ENCODE results near the gene TMPRSS11E.

The TMPRSS11E gene

DNA sequence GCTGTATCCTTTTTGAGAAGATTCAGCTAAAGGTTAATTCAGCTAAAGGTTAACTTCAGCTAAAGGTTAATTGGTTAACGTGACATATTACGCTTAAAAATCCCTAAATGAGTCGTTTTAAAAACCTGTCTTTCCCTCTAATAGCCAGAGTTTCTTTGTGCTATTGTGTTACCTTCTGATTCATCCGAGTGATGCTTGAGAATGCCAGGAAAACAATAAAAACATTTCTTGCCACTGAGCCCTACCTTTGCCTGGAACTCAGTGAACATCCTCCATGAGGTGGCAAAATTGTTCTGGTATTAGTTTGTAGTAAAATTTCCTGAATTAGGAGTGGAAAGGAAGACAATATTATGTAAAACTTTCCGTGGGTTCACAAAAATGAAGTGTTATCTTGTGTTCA, 13.7 kb upstream of the TMPRSS11E start:
- ATAC-seq, result no peak
- H3K4me3 Mint-ChIP-seq, result no peak overlapping the region
- no peaks in the 10 kb centered on the region for H3K9me3 Mint-ChIP-seq

DNA sequence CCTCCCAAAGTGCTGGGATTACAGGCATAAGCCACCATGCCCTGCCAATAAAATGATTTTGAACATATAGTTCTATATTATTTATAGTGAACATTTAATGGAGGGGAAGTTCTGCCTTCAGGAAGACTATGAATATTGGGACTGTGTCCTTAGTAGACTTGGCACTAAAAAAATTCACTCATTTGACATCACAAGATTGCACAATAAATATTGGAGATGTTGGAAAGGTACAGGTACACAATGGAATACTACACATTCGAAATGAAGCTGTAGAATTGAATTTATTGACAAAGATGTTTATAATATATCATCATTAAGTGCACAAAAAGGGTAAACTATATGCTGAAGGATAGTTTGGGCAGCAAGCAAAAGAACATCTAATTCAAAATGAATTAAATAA, 13.0 kb upstream of the TMPRSS11E start:
- no peaks in the 10 kb centered on the region for H3K36me3 Mint-ChIP-seq
- no peaks in the 10 kb centered on the region for H3K27me3 Mint-ChIP-seq
- no peak for ATAC-seq
- H3K9me3 Mint-ChIP-seq, result no peaks in the 10 kb centered on the region
- peaks cover 14% of the 10 kb centered on the region for H3K4me1 Mint-ChIP-seq
- H3K27ac Mint-ChIP-seq, result no peak overlapping the region
- no peak overlapping the region for H3K4me3 Mint-ChIP-seq

More for the DNA sequence above, 13.7 kb upstream of the TMPRSS11E start:
- Mint-ChIP-seq H3K27ac (no peak overlapping the region), H3K36me3 (no peaks in the 10 kb centered on the region), H3K4me1 (peaks cover 14% of the 10 kb centered on the region), H3K27me3 (no peaks in the 10 kb centered on the region)

DNA sequence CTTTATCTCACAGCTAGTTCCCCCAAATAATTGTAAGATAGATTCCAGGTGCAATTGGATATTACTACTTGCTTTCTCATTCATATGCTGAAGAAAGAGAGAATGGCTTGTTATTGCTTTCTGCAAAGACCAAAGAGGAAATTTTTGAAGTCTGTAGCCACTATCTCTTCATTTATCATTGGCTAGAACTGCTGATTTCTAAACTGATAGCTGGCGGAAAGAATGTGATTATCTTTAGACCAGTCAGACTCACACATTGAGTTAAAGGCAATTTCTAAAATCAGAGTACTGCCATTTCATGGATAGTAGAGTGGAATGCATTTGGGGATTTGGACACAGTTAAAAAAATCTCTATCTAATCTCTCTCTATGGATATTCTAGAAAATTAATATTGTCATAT, 12.4 kb upstream of the TMPRSS11E start:
- H3K4me1 Mint-ChIP-seq, result peaks cover 14% of the 10 kb centered on the region
- H3K9me3 Mint-ChIP-seq, result no peaks in the 10 kb centered on the region
- no peaks in the 10 kb centered on the region for H3K27me3 Mint-ChIP-seq
- H3K27ac Mint-ChIP-seq, result no peak overlapping the region
- no peaks in the 10 kb centered on the region for H3K36me3 Mint-ChIP-seq
- no peak overlapping the region for H3K4me3 Mint-ChIP-seq
- no peak for ATAC-seq

DNA sequence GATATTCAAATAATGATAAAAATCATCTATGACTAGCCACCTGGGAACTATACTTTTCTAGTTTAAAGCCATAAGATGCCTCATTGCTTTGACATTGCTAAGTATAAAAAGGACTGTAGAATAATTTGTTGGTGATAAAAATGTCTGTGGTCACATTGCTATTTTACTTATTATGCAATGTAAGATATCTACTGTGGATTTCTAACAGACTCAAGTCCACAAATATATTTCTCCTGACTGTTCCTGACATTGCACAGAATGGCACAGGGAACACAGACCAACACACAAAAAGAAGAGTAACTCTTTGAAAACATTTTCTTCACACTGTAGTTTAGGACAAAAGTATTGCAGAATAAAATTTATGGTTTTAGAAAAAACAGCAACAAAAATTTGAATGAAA, 2.2 kb upstream of the TMPRSS11E start:
- Mint-ChIP-seq H3K4me1 (peaks cover 23% of the 10 kb centered on the region), H3K36me3 (no peaks in the 10 kb centered on the region), H3K27me3 (no peaks in the 10 kb centered on the region), H3K4me3 (no peak overlapping the region), H3K9me3 (no peaks in the 10 kb centered on the region), H3K27ac (no peak overlapping the region)
- ATAC-seq, result no peak

DNA sequence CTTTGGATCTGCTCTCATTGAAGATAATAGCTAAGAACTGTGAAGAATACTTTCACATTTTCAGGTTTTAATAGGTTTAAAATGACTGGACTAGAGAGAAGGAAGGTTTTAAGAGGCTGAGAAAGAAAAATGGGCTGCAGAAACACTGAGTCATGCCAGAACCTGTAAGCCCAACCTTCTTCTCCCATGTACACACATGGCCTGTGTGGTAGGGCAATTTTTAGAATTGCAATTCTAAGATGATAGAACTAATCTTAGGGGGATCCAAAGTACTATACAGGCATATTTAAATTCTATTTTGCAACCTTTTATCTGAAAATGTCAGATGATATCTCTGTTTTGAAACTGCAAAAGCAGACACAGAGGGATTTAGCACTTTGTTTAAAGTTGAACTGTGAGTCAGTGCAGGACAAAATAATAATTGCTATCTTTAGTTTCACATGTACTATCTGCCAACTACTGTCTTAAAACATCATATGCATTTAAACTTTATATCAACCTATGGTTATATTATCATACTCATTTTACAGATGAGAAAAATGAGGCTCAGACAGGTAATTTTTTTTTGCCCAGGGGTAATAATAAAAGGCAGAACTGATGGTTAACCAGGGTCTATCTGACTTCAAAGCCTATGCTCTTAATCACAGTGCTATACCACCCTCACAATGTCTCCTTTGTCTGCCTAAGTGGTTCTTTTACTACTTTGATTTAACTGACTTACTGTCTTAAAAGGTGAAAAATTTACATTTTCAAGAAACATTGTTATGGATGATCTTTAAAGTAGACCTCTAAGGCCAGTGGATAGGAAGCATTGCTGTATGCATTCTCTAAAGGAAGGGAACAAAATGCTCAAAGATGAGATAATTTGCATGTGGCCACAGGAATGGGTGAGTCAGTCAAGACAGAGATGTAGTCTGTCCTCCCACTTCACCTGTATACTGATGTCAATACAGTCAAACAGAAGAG, 4.3 kb downstream of the TMPRSS11E start:
- no peaks in the 10 kb centered on the region for H3K36me3 Mint-ChIP-seq
- ATAC-seq, result peak; percentile 71

DNA sequence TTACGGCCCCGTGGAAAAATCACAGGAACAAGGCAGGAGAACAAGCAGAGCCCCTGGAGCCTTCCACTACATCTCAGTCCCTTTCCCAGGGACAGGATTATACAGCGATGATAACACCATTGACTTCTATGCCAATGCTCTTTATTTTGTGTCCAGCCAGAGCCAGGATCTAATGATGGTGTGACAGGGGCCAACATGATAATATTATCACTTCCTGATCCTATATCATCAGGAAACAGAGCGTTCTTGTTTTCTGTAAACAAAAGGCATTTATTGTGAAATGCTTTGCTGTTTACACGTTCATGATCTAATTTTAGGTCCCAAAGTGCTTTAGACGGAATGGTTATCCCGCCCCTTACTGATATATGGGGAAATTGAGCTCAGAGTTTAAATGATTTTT, 12.8 kb downstream of the TMPRSS11E start:
- Mint-ChIP-seq H3K36me3 (no peaks in the 10 kb centered on the region), H3K9me3 (no peaks in the 10 kb centered on the region), H3K27ac (no peak overlapping the region), H3K27me3 (no peaks in the 10 kb centered on the region), H3K4me3 (no peak overlapping the region), H3K4me1 (peaks cover 5% of the 10 kb centered on the region)
- ATAC-seq, result no peak

More for the DNA sequence above, 4.3 kb downstream of the TMPRSS11E start:
- Mint-ChIP-seq H3K27me3 (no peaks in the 10 kb centered on the region), H3K27ac (no peak overlapping the region), H3K4me1 (peaks cover 15% of the 10 kb centered on the region), H3K9me3 (no peaks in the 10 kb centered on the region), H3K4me3 (no peak overlapping the region)

DNA sequence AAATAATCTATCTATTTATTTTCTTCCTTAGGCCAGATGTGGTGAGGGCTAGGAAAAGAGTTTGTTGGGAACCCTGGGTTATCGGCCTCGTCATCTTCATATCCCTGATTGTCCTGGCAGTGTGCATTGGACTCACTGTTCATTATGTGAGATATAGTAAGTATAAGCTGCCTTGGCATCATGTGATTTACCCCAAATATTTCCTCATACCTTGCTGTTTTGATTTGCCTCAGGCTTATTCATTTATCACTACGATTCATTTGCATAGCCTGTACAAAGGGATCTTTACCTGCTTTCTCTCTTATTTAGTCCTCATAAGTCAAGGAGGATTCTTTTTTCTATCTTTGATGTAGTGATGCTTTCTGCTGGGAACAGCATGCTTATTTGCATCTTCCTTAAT, 14.5 kb downstream of the TMPRSS11E start:
- no peaks in the 10 kb centered on the region for H3K9me3 Mint-ChIP-seq
- no peak for ATAC-seq
- H3K27me3 Mint-ChIP-seq, result no peaks in the 10 kb centered on the region
- no peak overlapping the region for H3K4me3 Mint-ChIP-seq
- H3K4me1 Mint-ChIP-seq, result peaks cover 4% of the 10 kb centered on the region
- no peak overlapping the region for H3K27ac Mint-ChIP-seq
- no peaks in the 10 kb centered on the region for H3K36me3 Mint-ChIP-seq

DNA sequence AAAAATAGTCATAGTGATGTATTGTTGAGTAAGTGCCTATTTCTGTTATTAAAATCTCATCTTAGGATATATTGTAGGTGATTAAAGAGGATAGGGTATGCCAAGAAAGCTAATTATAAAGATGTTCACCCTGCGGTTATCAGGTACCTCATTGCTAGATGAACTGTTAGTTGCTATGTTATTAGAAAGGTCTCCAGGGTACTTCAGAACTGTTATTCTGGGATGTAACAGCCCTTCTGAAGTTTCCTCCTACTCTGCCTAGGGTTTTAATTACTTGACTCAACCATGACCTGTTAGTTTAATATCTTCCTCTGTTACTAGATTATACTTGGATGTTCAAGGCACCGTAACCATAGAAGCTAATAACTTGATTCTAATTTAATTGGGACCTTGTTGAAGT, 15.4 kb downstream of the TMPRSS11E start:
- H3K27me3 Mint-ChIP-seq, result no peaks in the 10 kb centered on the region
- ATAC-seq, result no peak
- no peaks in the 10 kb centered on the region for H3K4me1 Mint-ChIP-seq
- no peaks in the 10 kb centered on the region for H3K9me3 Mint-ChIP-seq
- H3K27ac Mint-ChIP-seq, result no peak overlapping the region
- no peaks in the 10 kb centered on the region for H3K36me3 Mint-ChIP-seq
- no peak overlapping the region for H3K4me3 Mint-ChIP-seq

DNA sequence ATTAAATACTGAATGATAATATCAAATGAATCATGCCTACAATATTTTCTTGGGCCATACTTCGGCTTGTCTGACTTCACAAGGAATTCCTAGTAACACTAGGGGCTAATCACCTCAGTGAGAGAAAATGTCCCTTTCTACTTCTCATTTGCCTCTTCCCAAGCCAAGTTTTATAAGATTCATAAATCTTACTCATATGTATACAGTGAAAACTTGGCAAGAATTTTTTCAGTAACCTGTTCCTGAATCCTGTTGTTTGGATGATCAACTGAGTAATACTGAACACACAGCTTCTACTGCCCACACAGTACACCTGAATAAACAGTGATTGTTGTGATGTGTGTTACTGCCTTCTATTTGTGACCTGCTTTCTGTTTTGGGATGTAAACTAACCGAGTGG, 16.5 kb downstream of the TMPRSS11E start:
- Mint-ChIP-seq H3K9me3 (no peaks in the 10 kb centered on the region), H3K4me3 (no peak overlapping the region), H3K27ac (no peak overlapping the region), H3K36me3 (no peaks in the 10 kb centered on the region), H3K4me1 (no peaks in the 10 kb centered on the region), H3K27me3 (no peaks in the 10 kb centered on the region)
- ATAC-seq, result no peak

DNA sequence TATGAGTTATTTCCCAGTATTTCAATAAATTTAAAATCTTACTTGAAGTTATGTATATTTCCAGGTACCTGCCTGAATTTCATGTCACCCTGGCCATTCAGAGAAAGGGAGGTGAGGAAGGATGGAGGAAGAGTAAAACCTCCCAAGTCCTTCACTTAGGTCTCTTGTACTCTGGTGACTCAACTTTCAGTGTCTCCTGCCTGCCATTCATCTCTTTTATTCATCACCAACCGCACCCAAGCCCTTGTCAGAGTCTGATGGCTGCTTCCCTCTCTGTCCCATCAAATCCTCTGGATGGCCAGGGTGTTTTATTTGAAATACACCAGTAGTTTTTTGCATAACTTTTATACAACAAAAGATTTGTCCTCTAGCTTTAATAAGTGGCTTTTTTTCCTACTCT, 17.8 kb downstream of the TMPRSS11E start:
- no peaks in the 10 kb centered on the region for H3K27me3 Mint-ChIP-seq
- no peaks in the 10 kb centered on the region for H3K36me3 Mint-ChIP-seq
- ATAC-seq, result no peak
- no peaks in the 10 kb centered on the region for H3K9me3 Mint-ChIP-seq
- peaks cover 7% of the 10 kb centered on the region for H3K4me1 Mint-ChIP-seq
- no peak overlapping the region for H3K27ac Mint-ChIP-seq
- H3K4me3 Mint-ChIP-seq, result no peak overlapping the region

DNA sequence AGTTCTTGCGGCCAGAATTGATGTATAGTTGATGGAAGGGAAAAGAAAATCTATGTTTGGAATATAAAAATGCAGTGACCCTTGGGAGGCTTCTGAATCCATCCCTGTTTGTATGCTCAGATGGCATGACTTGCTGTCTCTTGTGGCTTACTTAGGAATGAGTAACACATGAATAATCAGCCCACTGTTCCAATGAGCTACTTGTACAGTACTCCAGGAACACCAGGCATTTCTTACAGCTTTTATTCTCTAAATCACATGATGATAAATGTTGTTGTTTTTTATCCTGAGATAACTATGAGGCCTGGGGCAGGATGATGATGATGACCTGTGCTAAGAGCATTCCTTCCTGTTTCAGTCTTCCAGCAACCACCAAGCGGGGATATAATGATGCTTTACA, 18.9 kb downstream of the TMPRSS11E start:
- Mint-ChIP-seq H3K9me3 (no peaks in the 10 kb centered on the region), H3K4me3 (no peak overlapping the region), H3K27me3 (no peaks in the 10 kb centered on the region), H3K27ac (no peak overlapping the region), H3K36me3 (no peaks in the 10 kb centered on the region), H3K4me1 (peaks cover 9% of the 10 kb centered on the region)
- no peak for ATAC-seq

DNA sequence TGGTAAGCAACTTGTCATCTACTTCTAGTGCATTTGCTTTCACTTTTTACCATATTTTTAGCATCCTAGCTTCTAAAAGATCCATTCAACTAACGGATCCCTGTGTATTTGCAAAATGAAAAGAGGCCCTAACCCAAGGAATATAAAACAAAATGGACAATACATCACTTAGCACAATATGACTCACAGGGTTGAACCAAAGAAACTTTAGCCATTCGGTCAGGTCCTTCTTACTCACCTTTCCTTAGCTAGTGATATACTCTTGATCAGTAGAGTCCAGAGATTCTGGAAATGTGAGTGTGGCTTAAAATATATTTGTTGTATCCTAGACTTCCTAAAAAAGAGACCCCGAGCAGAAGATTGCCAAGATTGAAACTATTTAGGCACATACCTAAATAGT, 19.5 kb downstream of the TMPRSS11E start:
- ATAC-seq, result no peak
- no peaks in the 10 kb centered on the region for H3K27me3 Mint-ChIP-seq

DNA sequence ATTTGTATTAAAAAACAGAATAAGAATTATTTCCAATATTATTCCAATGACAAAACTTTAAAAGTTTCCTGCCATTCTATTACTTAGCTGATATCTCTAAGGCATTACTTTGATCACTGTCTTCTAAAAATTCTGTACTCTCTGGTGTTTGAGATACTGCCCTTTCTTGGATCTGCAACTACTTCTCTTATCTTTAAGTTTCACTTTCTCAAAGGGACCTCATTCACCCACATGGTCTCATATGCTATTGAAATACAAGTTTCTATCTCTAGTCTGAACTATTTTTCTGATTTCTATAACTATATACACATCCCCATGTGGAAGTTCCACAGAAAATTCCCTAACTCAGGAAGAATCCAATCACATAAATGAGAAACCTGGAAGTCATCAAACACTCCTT, 22.2 kb downstream of the TMPRSS11E start:
- ATAC-seq, result no peak
- Mint-ChIP-seq H3K4me1 (peaks cover 9% of the 10 kb centered on the region), H3K27ac (no peak overlapping the region), H3K36me3 (no peaks in the 10 kb centered on the region), H3K27me3 (no peaks in the 10 kb centered on the region), H3K4me3 (no peak overlapping the region), H3K9me3 (peaks cover 5% of the 10 kb centered on the region)

More for the DNA sequence above, 19.5 kb downstream of the TMPRSS11E start:
- no peak overlapping the region for H3K27ac Mint-ChIP-seq
- no peaks in the 10 kb centered on the region for H3K36me3 Mint-ChIP-seq
- H3K4me1 Mint-ChIP-seq, result peaks cover 9% of the 10 kb centered on the region
- no peaks in the 10 kb centered on the region for H3K9me3 Mint-ChIP-seq
- H3K4me3 Mint-ChIP-seq, result no peak overlapping the region

DNA sequence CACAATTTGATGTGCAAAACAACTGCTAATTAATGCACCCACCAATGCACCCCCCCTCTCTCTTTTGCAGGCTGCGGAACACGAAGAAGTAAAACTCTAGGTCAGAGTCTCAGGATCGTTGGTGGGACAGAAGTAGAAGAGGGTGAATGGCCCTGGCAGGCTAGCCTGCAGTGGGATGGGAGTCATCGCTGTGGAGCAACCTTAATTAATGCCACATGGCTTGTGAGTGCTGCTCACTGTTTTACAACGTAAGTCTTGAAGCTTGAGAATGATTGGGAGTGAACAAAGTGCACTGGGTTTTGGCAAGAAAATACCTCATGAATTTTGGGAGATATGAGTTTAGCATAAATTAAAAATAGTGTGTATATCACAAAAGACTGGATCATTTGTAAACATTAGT, 28.9 kb downstream of the TMPRSS11E start:
- Mint-ChIP-seq H3K27ac (no peak overlapping the region), H3K9me3 (peaks cover 5% of the 10 kb centered on the region), H3K36me3 (no peaks in the 10 kb centered on the region), H3K27me3 (no peaks in the 10 kb centered on the region), H3K4me3 (no peak overlapping the region), H3K4me1 (peaks cover 6% of the 10 kb centered on the region)
- no peak for ATAC-seq

DNA sequence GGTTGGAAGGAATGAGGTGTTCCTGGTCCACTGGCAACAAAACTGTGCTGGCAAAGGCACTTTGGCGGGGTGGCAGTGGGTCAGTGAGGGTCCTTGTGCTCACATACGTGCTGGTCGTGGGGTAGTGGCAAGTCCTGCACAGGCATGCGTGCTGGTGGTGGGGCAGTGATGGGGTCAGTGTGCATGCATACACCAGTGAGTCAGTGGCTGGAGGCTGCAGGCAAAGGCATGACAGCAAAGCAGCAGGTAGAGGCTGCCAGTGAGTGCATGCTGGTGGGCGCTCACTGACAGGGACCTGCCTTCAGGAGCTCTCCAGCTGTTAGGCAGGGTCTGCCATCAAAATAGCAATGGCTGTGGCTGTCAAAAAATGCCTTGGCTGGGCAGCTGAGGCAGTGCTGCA, 42.1 kb downstream of the TMPRSS11E start:
- Mint-ChIP-seq H3K4me3 (no peak overlapping the region), H3K36me3 (no peaks in the 10 kb centered on the region), H3K27ac (no peak overlapping the region), H3K4me1 (peaks cover 7% of the 10 kb centered on the region), H3K9me3 (no peaks in the 10 kb centered on the region), H3K27me3 (peaks cover 12% of the 10 kb centered on the region)
- peak; percentile 48 for ATAC-seq

DNA sequence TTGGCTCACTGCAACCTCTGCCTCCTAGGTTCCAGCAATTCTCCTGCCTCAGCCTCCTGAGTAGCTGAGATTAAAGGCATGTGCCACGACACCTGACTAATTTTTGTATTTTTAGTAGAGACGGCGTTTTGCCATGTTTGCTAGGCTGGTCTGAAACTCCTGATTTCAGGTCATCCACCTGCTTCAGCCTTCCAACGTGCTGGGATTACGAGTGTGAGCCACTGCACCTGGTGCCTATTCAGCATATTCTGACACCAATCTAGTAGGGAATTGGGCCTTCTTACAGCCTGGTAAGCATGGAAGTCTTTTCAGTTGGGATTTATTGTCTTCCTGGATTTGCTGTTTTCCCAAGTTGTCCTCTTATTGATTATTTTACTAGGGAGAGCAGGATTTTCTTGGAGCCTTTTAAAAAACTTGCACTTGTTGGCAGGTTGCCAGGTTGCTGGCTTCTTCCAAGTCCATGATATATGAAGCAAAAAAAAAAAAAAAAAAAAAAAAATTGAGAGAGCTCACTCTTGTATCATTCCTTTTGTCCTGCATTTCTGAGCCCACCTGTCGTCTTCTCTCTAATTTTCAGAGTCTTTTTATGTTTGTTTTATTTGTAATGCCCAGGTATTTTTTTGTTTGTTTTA, 43.7 kb downstream of the TMPRSS11E start:
- no peak for ATAC-seq
- Mint-ChIP-seq H3K4me3 (no peak overlapping the region), H3K9me3 (no peaks in the 10 kb centered on the region), H3K27me3 (peaks cover 12% of the 10 kb centered on the region), H3K4me1 (peaks cover 14% of the 10 kb centered on the region), H3K27ac (no peak overlapping the region), H3K36me3 (no peaks in the 10 kb centered on the region)

Measured in stimulated activated memory B cell treated with anti-CD40 and anti-IgM and Interleukin-4, amounts not matched to agents 10 μg/mL and 1 μg/mL and 100 μg/mL, for 72 hours (primary cell).